Measurements from ENCODE around the gene SMAD3. TPM values are rescaled to one million over a fixed set of nuclear protein-coding genes. Genes with fewer than 3 reads are reported as not detected.
A peak's percentile ranks its signal among the peaks of the same experiment; 100 is the strongest.

SMAD3 gene
- total and polyA plus RNA-seq, 7 donors = 2.9 to 47.6 (median 29.3) TPM

DNA sequence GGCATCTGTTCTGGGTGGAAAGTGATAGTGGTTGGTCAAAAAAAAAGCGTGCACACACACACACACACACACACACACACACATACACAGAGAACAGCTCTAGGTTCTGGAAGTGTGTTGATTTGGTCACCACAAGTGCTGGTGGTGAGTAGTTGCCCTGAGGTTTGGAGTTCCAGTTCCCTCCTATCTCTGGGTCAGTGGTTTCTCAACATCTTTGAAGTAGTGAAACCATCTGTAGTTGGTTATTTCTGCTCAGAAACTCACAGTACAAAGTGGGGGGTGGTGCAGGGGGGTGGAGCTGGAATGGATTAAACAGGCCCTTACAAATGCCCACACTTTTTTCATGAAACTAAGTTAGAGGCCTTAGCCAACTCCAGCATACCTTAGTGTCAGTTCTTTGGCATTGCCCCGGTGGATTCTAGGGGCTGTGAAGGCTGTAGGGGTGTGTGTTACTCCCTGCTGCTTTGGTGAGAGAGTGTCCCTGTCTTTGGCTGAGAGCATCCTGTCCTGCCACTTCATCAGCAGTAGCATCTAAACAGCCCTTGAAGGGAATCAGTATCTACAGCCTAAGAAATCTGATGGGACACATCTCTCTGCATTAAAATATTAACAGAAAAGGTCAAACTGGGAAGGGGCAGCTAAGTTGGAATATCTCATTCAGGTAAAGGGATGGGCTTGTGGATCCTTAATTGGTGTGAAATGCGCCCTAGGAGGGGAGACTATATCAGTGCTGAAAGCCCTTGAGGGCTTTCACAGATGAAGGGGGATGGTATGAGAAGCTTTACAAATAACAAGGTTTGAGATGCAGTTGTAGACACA, 20.6 kb downstream of the SMAD3 start:
- Histone ChIP-seq H3K9me3 (no peaks in the 10 kb centered on the region), H3K4me1 (peaks cover 99% of the 10 kb centered on the region), H3K27ac (peak overlapping the region; percentile 81), H3K4me3 (no peak overlapping the region), H3K36me3 (ENCODE audit: insufficient read depth in 1 of 2, low read depth in 1 of 2) (peaks cover 0 to 7% of the 10 kb centered on the region in 2 donors), H3K27me3 (ENCODE audit: insufficient read depth in 3 of 3, low read length in 2 of 3) (no peaks in the 10 kb centered on the region)
- ATAC-seq (peak in 1 of 4 donors; percentile 21), DNase-seq (no peak)
- intact Hi-C loops (cut with DNase I) = no loop called here
- 66 to 74% (median 66%) methylated on average over 3 of the region's 3 CpGs for WGBS, 3 donors
- TF ChIP-seq, protein P1, sequence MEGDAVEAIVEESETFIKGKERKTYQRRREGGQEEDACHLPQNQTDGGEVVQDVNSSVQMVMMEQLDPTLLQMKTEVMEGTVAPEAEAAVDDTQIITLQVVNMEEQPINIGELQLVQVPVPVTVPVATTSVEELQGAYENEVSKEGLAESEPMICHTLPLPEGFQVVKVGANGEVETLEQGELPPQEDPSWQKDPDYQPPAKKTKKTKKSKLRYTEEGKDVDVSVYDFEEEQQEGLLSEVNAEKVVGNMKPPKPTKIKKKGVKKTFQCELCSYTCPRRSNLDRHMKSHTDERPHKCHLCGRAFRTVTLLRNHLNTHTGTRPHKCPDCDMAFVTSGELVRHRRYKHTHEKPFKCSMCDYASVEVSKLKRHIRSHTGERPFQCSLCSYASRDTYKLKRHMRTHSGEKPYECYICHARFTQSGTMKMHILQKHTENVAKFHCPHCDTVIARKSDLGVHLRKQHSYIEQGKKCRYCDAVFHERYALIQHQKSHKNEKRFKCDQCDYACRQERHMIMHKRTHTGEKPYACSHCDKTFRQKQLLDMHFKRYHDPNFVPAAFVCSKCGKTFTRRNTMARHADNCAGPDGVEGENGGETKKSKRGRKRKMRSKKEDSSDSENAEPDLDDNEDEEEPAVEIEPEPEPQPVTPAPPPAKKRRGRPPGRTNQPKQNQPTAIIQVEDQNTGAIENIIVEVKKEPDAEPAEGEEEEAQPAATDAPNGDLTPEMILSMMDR (IDR thresholded peaks at IDR 0.05) = no peak

DNA sequence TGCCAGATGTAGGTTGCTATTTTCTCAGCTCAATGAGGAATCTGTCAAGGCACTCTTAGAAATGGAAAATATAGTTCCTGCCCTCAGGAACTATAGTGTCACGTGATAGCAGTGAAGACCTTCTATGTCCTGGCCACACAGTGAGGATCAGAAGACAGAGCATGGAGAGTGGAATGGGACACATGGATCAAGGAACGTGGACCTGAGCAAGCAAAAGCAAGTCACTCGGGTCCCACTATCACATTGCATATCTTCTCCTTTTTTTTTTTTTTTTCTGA, 21.2 kb downstream of the SMAD3 start:
- ATAC-seq (no peak), DNase-seq (no peak)
- peak overlapping the region; percentile 81 for H3K27ac ChIP-seq
- H3K27me3 ChIP-seq (ENCODE audit: insufficient read depth in 3 of 3, low read length in 2 of 3) = no peaks in the 10 kb centered on the region
- H3K36me3 ChIP-seq (ENCODE audit: insufficient read depth in 1 of 2, low read depth in 1 of 2) = peaks cover 0 to 7% of the 10 kb centered on the region in 2 donors
- TF ChIP-seq, protein P1 (IDR thresholded peaks at IDR 0.05) = no peak
- no peaks in the 10 kb centered on the region for H3K9me3 ChIP-seq
- intact Hi-C loops (cut with DNase I) = no loop called here
- WGBS, 3 donors = 32 to 84% (median 51%) methylated on average over 3 of the region's 3 CpGs
- H3K4me3 ChIP-seq = no peak overlapping the region
- peaks cover 99% of the 10 kb centered on the region for H3K4me1 ChIP-seq

DNA sequence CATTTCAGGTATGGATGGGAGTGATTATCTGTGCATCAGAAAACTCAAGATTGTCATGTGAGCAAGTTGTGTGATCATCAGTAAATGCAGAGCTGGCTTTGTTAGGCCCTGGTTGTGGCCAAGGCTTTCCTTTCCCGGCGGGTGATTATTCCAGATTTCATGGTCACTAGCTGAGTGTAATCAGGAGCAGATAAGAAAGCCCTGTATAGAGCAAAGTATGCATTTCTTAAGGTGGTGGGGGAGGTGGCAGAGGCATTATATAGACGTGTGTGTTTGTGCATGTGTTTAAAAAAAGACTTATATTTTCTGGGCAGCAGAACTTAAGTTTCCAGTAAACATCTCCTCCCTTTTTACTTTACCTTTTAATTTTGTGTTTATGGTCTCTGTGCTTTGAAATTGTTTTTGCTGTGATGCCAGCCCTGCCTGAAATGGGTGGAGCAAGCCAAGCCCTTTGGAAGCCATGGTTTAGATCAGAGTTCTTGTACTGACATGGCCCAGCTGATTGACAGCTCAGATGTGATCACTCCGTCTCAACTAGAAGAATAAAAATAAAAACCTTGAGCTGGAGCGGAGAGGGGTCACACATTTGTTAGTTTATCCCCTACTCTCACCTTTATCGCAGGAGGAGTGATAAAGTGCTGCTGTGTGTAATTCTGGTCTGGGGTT, 22.2 kb downstream of the SMAD3 start:
- Histone ChIP-seq H3K9me3 (no peaks in the 10 kb centered on the region), H3K27ac (peak overlapping the region; percentile 81), H3K4me3 (no peak overlapping the region), H3K36me3 (ENCODE audit: insufficient read depth in 1 of 2, low read depth in 1 of 2) (peaks cover 0 to 7% of the 10 kb centered on the region in 2 donors), H3K4me1 (peaks cover 99% of the 10 kb centered on the region), H3K27me3 (ENCODE audit: insufficient read depth in 3 of 3, low read length in 2 of 3) (no peaks in the 10 kb centered on the region)
- WGBS, 3 donors = 33 to 54% (median 38%) methylated on average over 6 of the region's 6 CpGs
- DNase-seq (no peak), ATAC-seq (no peak)
- TF ChIP-seq, protein P1 (IDR thresholded peaks at IDR 0.05) = no peak
- intact Hi-C loops (cut with DNase I) = no loop called here

DNA sequence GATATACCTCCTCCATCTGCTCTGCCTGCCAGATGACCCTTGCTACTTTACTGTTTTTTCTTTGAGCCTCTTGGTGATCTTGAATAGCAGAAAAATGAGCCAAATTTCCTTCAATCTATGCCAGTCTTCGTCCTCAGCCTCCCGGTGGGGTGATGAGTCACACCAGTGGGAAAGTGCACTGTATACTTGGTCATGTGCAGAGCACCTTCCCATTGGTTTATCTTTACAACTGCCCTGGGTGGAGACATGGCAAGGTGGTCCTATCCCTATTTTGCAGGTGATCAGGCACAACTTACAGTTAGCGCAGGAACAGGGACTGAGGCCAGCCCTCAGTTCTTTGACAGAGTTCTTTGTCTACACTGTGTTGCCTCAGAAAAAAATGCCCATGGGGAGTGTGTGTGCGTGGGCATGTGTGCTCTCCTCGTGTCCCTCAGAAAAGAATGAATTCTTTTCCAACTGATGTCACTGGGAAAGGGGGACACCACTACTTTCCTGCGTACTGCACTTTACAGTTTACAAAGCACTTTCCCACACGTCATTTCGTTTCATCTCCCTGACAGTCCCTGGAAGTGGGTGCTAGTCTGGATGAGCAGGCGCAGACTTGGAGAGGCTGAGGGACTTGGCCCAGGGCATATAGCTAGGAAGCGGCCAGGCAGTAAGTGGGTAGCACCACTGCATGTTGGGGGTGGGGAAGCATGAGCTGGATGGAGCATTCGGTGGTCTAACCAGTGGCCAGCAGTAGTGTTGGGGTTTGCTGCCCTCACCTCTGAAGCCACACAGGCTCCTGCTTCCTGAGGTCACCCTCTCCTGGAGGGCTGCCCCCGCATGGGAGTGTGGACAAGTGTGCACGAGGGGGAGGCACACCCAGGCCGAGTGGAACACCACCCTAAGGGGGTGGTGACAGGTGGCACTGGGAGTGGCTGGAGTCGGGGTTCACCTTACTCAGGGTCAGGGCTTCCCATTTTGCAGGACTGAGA, 24.1 kb downstream of the SMAD3 start:
- Histone ChIP-seq H3K36me3 (ENCODE audit: insufficient read depth in 1 of 2, low read depth in 1 of 2) (peaks cover 0 to 7% of the 10 kb centered on the region in 2 donors), H3K9me3 (no peaks in the 10 kb centered on the region), H3K4me1 (peaks cover 92% of the 10 kb centered on the region), H3K27ac (peak overlapping the region; percentile 81), H3K4me3 (no peak overlapping the region), H3K27me3 (ENCODE audit: insufficient read depth in 3 of 3, low read length in 2 of 3) (no peaks in the 10 kb centered on the region)
- DNase-seq (peak in 1 of 2 donors; percentile 58), ATAC-seq (peak in 3 of 4 donors; percentile 15 to 44 (median 29))
- 39 to 47% (median 44%) methylated on average over 15 of the region's 15 CpGs for WGBS, 3 donors
- TF ChIP-seq, protein P1 (IDR thresholded peaks at IDR 0.05) = no peak
- intact Hi-C loops (cut with DNase I) = no loop called here
